T-cell (primary cell): ENCODE data around the gene SNRPD2. TPM values are rescaled to one million over a fixed set of nuclear protein-coding genes. Genes with fewer than 3 reads are reported as not detected.

Experiments used
- ATAC-seq, 4 experiments: fragments of 200-7000 bp in 3 of 4; fragments of 150-1000 bp in 1 of 4; cut with Tn5 transposase; replicated peaks in 1 of 4; 1 replicate in 3 of 4; 2 replicates in 1 of 4; pipeline ENCODE4 v1.10.0; 2021; ENCODE audit warnings: moderate library complexity in 3 of 4, mild to moderate bottlenecking in 2 of 4, moderate number of reproducible peaks in 1 of 4
- CTCF ChIA-PET, 2 donors: fragments of 300-600 bp; sonication (Branson Sonifier 250); formaldehyde crosslinking; loops; one replicate each; lab custom pipeline; 2022; ENCODE audit warnings: antibody characterized with exemption in 2 of 2; lab: Charles Lee
- POLR2A ChIA-PET, 2 donors: fragments of 300-600 bp; sonication (Branson Sonifier 250); formaldehyde crosslinking; loops; one replicate each; lab custom pipeline; 2022; ENCODE audit warnings: antibody characterized with exemption in 2 of 2; lab: Charles Lee
- DNase-seq, 35 experiments: peaks; one replicate each; pipeline versions ENCODE4 v3.0.0 to v3.0.0-alpha.2; 2013 to 2023
- H3K27ac ChIP-seq: one replicate; pipeline ENCODE4 v1.5.1; 2013; ENCODE audit warnings: low read length
- H3K27me3 ChIP-seq, 2 experiments: replicated peaks in 1 of 2; 1 replicate in 1 of 2; 2 replicates in 1 of 2; pipeline versions ENCODE4 v1.6.1 to v1.7.0; 2013; ENCODE audit warnings: low read length in 1 of 2, mixed read lengths in 1 of 2; ENCODE audit not compliant: control insufficient read depth in 2 of 2, insufficient read depth in 2 of 2; ENCODE audit errors: extremely low read depth in 1 of 2
- H3K36me3 ChIP-seq, 2 donors: 1 replicate in 1 of 2; 2 replicates in 1 of 2; pipeline versions ENCODE4 v1.6.1 to v1.7.0; 2013; ENCODE audit warnings: low read length in 1 of 2; ENCODE audit not compliant: control insufficient read depth in 2 of 2, insufficient read depth in 1 of 2; ENCODE audit errors: extremely low read depth in 1 of 2
- H3K4me1 ChIP-seq, 2 experiments: 1 replicate in 1 of 2; 2 replicates in 1 of 2; pipeline versions ENCODE4 v1.6.1 to v1.7.0; 2013; ENCODE audit warnings: low read length in 2 of 2, mixed read lengths in 1 of 2; ENCODE audit not compliant: insufficient read depth in 2 of 2, control insufficient read depth in 1 of 2; ENCODE audit errors: extremely low read depth in 1 of 2
- H3K4me3 ChIP-seq, 2 donors: 1 replicate in 1 of 2; 2 replicates in 1 of 2; pipeline versions ENCODE4 v1.5.1 to v1.7.0; 2013; ENCODE audit warnings: mild to moderate bottlenecking in 2 of 2, low read length in 1 of 2, moderate library complexity in 1 of 2; ENCODE audit not compliant: control insufficient read depth in 1 of 2; ENCODE audit errors: extremely low read depth in 1 of 2
- H3K9me3 ChIP-seq: 2 replicates; pipeline ENCODE4 v1.7.0; 2013
- H3K27ac Mint-ChIP-seq, 2 donors: one replicate each; pipeline ENCODE4 v1.8.0; 2020 to 2021; ENCODE audit warnings: mild to moderate bottlenecking in 2 of 2, mixed read lengths in 2 of 2
- H3K27me3 Mint-ChIP-seq, 2 donors: one replicate each; pipeline ENCODE4 v1.8.0; 2021 to 2022; ENCODE audit warnings: mixed read lengths in 2 of 2
- H3K36me3 Mint-ChIP-seq: one replicate; pipeline ENCODE4 v1.8.0; 2021; ENCODE audit warnings: mixed read lengths
- H3K4me1 Mint-ChIP-seq, 3 donors: one replicate each; pipeline ENCODE4 v1.8.0; 2020 to 2022; ENCODE audit warnings: mixed read lengths in 3 of 3, mild to moderate bottlenecking in 1 of 3
- H3K4me3 Mint-ChIP-seq, 3 donors: one replicate each; pipeline ENCODE4 v1.8.0; 2020 to 2022; ENCODE audit warnings: mild to moderate bottlenecking in 3 of 3, mixed read lengths in 3 of 3, moderate library complexity in 3 of 3
- H3K9me3 Mint-ChIP-seq, 3 donors: one replicate each; pipeline ENCODE4 v1.8.0; 2020 to 2022; ENCODE audit warnings: mixed read lengths in 3 of 3
- WGBS: methylation state at CpG from one replicate; pipeline ENCODE4 v1.1.5; 2013; ENCODE audit warnings: missing lambda C conversion rate; ENCODE audit not compliant: insufficient coverage; 5-methylcytosine and 5-hydroxymethylcytosine counted together
- total RNA-seq, 35 experiments: library from RNA in 6 of 35; stranded (reverse) in 6 of 35; fragments of 120-200 nt in 1 of 35; gene quantifications; one replicate each; pipeline versions ENCODE4 v1.2.1 to v1.2.4 and lab custom pipeline; 2013 to 2026

The SNRPD2 gene
- total RNA-seq, 5 donors from 2014 or later (not counting 1 experiment from before 2014, with no cell fraction given) = 375 to 450 (median 395) TPM

DNA sequence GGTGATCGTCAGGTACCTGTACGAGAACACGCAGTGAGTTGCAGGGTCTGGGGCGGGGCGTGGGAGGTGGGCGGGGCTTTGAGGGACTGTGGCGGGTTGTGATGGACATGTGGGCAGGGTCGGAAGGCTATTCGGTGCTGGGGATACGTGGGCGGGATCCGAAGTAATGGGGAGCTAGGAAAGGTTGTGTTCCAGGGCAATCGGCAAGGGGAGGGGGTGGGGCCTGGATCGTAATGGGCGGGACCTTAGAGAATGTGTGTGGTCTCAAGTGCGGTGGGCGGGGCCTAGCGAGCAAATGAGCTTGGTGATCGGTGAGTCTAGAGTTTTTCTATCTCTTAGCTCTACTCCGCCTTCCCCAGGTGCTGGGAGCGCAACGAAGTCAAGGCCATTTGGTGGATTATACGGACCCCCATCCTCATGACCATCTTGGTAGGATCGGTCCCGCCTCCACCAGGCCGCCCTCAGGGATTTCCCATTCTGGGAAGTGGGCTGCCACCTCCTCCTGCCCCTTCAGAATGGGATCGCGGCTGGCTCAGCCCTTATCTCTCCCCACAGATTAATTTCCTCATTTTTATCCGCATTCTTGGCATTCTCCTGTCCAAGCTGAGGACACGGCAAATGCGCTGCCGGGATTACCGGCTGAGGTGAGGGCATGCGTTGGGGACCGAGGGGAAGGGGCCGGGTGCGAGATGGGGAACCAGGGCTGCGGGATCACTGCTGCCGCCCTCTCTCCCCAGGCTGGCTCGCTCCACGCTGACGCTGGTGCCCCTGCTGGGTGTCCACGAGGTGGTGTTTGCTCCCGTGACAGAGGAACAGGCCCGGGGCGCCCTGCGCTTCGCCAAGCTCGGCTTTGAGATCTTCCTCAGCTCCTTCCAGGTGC lies 14.2 kb downstream of the SNRPD2 start:
- Mint-ChIP-seq H3K4me1 (peaks cover 14 to 26% (median 16%) of the 10 kb centered on the region in 3 donors), H3K9me3 (no peaks in the 10 kb centered on the region), H3K36me3 (peaks cover 3% of the 10 kb centered on the region), H3K4me3 (peak overlapping the region; percentile 78 to 86 (median 83)), H3K27me3 (peaks cover 0 to 3% of the 10 kb centered on the region in 2 donors), H3K27ac (peak overlapping the region in 1 of 2 donors; percentile 69)
- ChIA-PET CTCF (interaction anchor here in 1 of 2 donors (0.6 to 1.9 kb wide), 10 partner anchors 8 to 246 kb away, joined by 3 to 13 read pairs (median 4); partner anchors contain the start of genes QPCTL and SNRPD2), POLR2A (no interaction called here)
- DNase-seq (peak; percentile 63 to 90 (median 82)), ATAC-seq (peak; percentile 53 to 73 (median 60))
- Histone ChIP-seq H3K4me1 (peaks cover 0 to 35% of the 10 kb centered on the region in 2 experiments), H3K27me3 (peaks cover 0 to 21% of the 10 kb centered on the region in 2 experiments), H3K9me3 (no peaks in the 10 kb centered on the region), H3K4me3 (peak overlapping the region; percentile 38 to 54), H3K36me3 (no peaks in the 10 kb centered on the region), H3K27ac (no peak overlapping the region)
- 16% methylated on average over 36 of the region's 49 CpGs for WGBS

GRCh38 chr19:45676851-45677263 lies 14.9 kb downstream of the SNRPD2 start:
- ATAC-seq (peak; percentile 50 to 65 (median 56)), DNase-seq (peak; percentile 22 to 63 (median 45))
- H3K4me1 ChIP-seq = peaks cover 0 to 31% of the 10 kb centered on the region in 2 experiments
- peaks cover 3 to 21% of the 10 kb centered on the region in 2 experiments for H3K27me3 ChIP-seq
- no peaks in the 10 kb centered on the region for H3K9me3 Mint-ChIP-seq
- ChIA-PET CTCF (interaction anchor here in 1 of 2 donors (0.6 to 1.9 kb wide), 8 partner anchors 15 to 191 kb away, joined by 3 to 13 read pairs (median 5); partner anchors contain the start of genes QPCTL and SNRPD2), POLR2A (interaction anchor here in 1 of 2 donors (0.7 kb wide), 1 partner anchor 13 kb away, joined by 6 read pairs; no protein-coding TSS in a partner anchor)
- H3K4me3 Mint-ChIP-seq = peak overlapping the region; percentile 67 to 86 (median 74)
- no peak overlapping the region for H3K27ac Mint-ChIP-seq
- peak overlapping the region; percentile 54 to 74 for H3K4me3 ChIP-seq
- 3% methylated on average over 21 of the region's 28 CpGs for WGBS
- H3K36me3 ChIP-seq = no peaks in the 10 kb centered on the region
- peaks cover 0 to 4% of the 10 kb centered on the region in 2 donors for H3K27me3 Mint-ChIP-seq
- H3K9me3 ChIP-seq = no peaks in the 10 kb centered on the region
- H3K4me1 Mint-ChIP-seq = peaks cover 11 to 23% (median 14%) of the 10 kb centered on the region in 3 donors
- H3K27ac ChIP-seq = peak overlapping the region; percentile 18
- peaks cover 3% of the 10 kb centered on the region for H3K36me3 Mint-ChIP-seq

DNA sequence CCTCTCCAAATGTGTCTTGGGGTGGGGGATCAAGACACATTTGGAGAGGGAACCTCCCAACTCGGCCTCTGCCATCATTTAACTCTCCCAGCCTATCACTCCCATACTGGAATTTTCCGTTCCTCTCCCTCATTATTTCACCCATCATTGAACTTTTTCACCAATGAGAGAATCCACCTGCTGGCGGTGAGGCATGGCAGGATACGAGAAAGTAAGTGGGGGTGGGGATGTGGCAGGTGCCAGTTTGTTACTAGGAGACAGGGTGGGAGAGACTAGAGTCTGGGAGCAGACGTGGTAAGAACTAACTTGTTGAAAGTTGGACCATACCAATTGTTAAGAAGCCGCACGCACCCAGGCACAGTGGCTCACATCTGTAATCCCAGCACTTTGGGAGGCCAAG lies 16.8 kb downstream of the SNRPD2 start:
- ChIA-PET POLR2A (no interaction called here), CTCF (interaction anchor here in 1 of 2 donors (1.0 kb wide), 1 partner anchor 17 kb away, joined by 4 read pairs; the partner anchor contains the start of gene QPCTL)
- no peaks in the 10 kb centered on the region for H3K36me3 ChIP-seq
- peaks cover 0 to 34% of the 10 kb centered on the region in 2 experiments for H3K4me1 ChIP-seq
- no peaks in the 10 kb centered on the region for H3K9me3 Mint-ChIP-seq
- H3K27me3 Mint-ChIP-seq = peaks cover 9 to 15% of the 10 kb centered on the region in 2 donors
- no peak overlapping the region for H3K27ac Mint-ChIP-seq
- peaks cover 3% of the 10 kb centered on the region for H3K36me3 Mint-ChIP-seq
- H3K4me1 Mint-ChIP-seq = peaks cover 20 to 30% (median 23%) of the 10 kb centered on the region in 3 donors
- no peak overlapping the region for H3K4me3 ChIP-seq
- H3K27ac ChIP-seq = no peak overlapping the region
- DNase-seq (no peak), ATAC-seq (no peak)
- no peak overlapping the region for H3K4me3 Mint-ChIP-seq
- peaks cover 5 to 38% of the 10 kb centered on the region in 2 experiments for H3K27me3 ChIP-seq
- WGBS = 88% methylated on average over 3 of the region's 7 CpGs
- no peaks in the 10 kb centered on the region for H3K9me3 ChIP-seq

- 22% methylated on average over 37 of the region's 42 CpGs for WGBS
- H3K4me3 ChIP-seq = no peak overlapping the region
- H3K4me3 Mint-ChIP-seq = peak overlapping the region; percentile 9 to 86 (median 37)
- peak in 21 of 35 experiments; percentile 7 to 66 (median 36) for DNase-seq
- no peaks in the 10 kb centered on the region for H3K9me3 Mint-ChIP-seq
- ChIA-PET POLR2A (no interaction called here), CTCF (interaction anchor here in 1 of 2 donors (0.6 kb wide), 1 partner anchor 10 kb away, joined by 4 read pairs; no protein-coding TSS in a partner anchor)
- no peaks in the 10 kb centered on the region for H3K36me3 ChIP-seq
- peaks cover 3% of the 10 kb centered on the region for H3K36me3 Mint-ChIP-seq
- peaks cover 5 to 36% of the 10 kb centered on the region in 2 experiments for H3K27me3 ChIP-seq
- no peaks in the 10 kb centered on the region for H3K9me3 ChIP-seq
- H3K27me3 Mint-ChIP-seq = peaks cover 13 to 27% of the 10 kb centered on the region in 2 donors
- peak overlapping the region in 1 of 2 donors; percentile 55 for H3K27ac Mint-ChIP-seq
- peak in 1 of 4 experiments; percentile 32 for ATAC-seq
- H3K27ac ChIP-seq = no peak overlapping the region
- H3K4me1 ChIP-seq = peaks cover 6 to 39% of the 10 kb centered on the region in 2 experiments
- peaks cover 33 to 40% (median 34%) of the 10 kb centered on the region in 3 donors for H3K4me1 Mint-ChIP-seq
Observed at GRCh38 chr19:45670670-45671453, 20.9 kb downstream of the SNRPD2 start.

- Mint-ChIP-seq H3K27me3 (peaks cover 17 to 31% of the 10 kb centered on the region in 2 donors), H3K4me1 (peaks cover 33 to 51% (median 34%) of the 10 kb centered on the region in 3 donors), H3K36me3 (peaks cover 3% of the 10 kb centered on the region), H3K27ac (peak overlapping the region; percentile 60 to 88), H3K4me3 (peak overlapping the region; percentile 84 to 91 (median 86)), H3K9me3 (no peaks in the 10 kb centered on the region)
- DNase-seq (peak in 10 of 35 experiments; percentile 23 to 52 (median 34)), ATAC-seq (peak; percentile 44 to 54 (median 50))
- Histone ChIP-seq H3K9me3 (no peaks in the 10 kb centered on the region), H3K27ac (no peak overlapping the region), H3K36me3 (no peaks in the 10 kb centered on the region), H3K4me3 (peak overlapping the region; percentile 54 to 73), H3K4me1 (peaks cover 6 to 39% of the 10 kb centered on the region in 2 experiments), H3K27me3 (peaks cover 5 to 35% of the 10 kb centered on the region in 2 experiments)
- 0% methylated on average over 16 of the region's 19 CpGs for WGBS
- CTCF ChIA-PET = interaction anchor here in 1 of 2 donors (0.7 kb wide), 1 partner anchor 23 kb away, joined by 3 read pairs; no protein-coding TSS in a partner anchor
- POLR2A ChIA-PET = interaction anchor here (1.0 to 1.2 kb wide), 3 partner anchors 12 to 190 kb away, joined by 3 read pairs; no protein-coding TSS in a partner anchor
Observed at GRCh38 chr19:45668342-45668871, 23.3 kb downstream of the SNRPD2 start.
